HG03442 (cell line): ENCODE results near the gene TIGD1.
A peak's percentile ranks its signal among the peaks of the same experiment; 100 is the strongest.

ENCODE experiments used
- ATAC-seq: cut with Tn5 transposase; IDR thresholded peaks from one replicate; pipeline ENCODE4 v1.9.1; 2021; ENCODE audit warnings: mild to moderate bottlenecking, moderate library complexity; ENCODE audit not compliant: unreplicated experiment

The TIGD1 gene

DNA sequence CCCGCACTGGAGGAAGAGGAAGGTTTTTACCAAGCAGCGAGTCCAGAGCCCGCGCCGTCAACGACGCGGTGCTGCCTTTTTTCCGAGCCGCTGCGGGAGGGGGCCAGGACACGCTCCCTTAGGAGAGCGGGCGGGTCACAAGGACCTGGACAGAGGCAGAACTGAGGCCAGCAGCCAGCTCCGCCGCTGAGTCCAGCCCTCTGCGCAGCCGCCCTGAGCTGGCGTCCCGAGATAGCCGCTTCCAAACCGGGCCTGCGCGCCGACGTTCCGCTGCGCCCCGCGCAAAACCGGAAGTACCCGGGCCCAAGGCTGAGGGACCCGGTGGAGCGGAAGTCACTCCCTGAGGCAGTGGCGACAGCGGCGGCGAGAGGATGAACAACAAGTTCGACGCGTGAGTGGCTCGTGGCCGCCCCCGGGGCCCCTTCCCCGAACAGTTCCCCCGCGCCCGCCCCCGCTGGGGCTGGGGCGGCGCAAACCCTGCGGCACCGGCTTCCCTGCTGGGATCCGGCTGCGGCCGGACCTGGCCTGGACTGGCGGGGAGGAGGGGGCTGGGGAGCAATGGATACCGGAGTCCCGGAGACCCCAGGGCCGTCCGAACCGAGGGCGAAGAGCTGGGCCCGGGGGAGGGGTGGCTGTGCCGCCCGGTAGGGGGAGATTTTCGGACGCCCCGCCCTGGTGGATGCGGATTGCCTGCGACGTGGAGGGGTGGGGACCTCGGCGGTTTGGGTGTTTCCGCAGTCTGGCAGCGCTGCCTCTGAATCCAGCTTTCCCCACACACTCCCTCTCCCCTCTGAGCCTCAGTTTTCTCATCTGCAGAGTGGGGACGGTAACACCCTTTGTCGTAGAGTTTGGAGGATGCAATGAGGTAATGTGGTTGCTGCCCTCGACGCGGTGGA lies at the start of gene TIGD1, which contains the start of gene EIF4E2:
TSS of gene TIGD1 (minus strand) at position 204 of the 896 bp plus-strand sequence. CDS start 675 bp downstream, outside the sequence.
TSS of gene EIF4E2 (plus strand) at position 336 of the 896 bp plus-strand sequence. CDS start at position 372, 36 bp downstream.
- ATAC-seq, result peak; percentile 92

DNA sequence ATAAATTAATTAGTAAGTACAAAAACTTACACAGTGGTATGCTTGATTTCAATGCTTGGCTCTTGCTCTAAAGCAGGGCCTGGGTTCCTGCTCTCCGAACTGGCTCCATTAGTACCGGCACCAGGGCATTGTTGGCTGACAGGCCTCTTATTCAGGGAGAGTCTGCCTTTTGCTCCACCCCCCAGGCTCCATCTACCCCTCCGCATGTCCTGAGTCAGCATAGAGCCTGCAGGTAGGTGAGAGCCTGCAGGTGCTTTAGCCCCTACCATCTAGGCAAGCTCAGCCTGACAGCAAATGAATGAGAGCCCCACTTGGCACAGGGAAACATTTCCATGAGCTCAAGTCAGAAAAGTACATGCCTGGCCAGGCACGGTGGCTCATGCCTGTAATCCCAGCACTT lies 47.9 kb upstream of the TIGD1 start:
- ATAC-seq, result no peak

DNA sequence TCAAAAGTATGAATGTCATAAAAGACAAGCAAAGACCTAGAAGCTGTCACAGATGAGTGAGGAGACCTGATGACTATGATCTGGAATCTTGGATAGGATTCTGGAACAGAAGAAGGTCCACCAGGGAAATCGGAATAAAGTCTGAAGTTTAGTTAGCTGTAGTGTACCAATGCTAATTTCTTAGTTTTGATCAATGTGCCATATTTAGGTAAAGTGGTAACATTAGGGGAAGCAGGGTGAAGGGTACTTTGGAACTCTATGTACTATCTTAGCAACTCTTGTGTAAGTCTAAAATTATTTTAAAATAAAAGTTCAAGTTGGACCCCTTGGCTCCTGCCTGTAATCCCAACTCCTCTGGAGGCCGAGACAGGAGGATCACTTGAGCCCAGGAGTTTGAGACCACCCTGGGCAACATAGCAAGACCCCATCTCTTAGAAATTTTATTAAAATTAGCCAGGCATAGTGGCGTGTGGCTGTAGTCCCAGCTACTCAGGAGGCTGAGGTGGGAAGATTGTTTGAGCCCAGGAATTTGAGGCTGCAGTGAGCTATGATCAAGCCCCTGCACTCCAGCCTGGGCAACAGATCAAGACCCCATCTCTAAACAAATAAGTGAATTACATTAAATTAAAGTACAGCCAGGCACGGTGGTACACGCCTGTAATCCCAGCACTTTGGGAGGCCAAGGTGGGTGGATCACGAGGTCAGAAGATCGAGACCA lies 47.2 kb upstream of the TIGD1 start:
- ATAC-seq, result no peak

DNA sequence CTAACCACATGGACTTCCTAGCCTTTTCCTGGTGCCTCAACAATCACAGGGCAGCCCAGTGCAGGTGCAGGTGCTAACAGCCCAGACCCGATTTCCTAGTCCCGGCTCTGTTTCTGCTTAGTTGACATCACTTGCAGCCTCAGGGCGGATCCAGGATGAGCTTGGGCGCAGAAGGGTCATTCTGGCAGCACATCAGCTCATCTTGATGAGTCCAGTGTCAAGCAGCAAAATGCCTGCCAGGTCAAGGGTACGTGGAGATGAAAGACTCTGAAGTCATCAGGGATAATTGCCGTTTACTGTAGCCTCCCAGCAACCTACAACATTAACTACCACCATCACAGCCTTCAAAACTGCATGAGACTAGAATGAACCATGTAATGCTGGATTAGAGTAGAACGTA lies 43.6 kb upstream of the TIGD1 start:
- no peak for ATAC-seq

DNA sequence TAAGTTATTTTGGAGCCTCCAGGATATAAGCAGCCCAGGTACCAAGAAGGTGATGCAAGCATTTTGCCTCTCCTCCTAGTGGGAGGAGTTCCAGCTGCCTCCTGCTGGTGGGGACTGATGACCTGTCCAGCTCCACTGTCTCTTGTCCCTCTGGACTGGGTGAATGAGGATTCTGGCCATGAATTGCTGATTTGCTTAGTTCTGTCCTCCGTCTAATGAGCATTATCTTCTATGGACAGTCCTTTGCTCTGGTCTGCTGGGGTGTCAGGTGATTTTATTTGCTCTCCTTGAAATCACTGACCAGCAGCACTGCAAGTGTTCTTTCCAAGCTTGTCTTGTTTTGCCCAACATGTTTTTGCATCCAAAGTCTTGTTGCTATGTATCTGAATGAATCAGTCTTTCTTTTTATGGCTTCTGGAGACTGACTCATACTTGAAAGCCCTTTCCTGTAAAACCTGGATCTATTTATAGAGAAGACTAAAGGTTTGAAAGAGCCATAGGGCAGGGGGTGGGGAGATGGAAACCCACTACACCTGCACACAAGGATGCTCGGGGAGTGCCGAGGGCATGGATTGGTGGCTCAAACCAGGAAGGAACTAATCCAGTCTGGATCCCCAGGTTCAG lies 42.5 kb upstream of the TIGD1 start:
- ATAC-seq, result no peak

DNA sequence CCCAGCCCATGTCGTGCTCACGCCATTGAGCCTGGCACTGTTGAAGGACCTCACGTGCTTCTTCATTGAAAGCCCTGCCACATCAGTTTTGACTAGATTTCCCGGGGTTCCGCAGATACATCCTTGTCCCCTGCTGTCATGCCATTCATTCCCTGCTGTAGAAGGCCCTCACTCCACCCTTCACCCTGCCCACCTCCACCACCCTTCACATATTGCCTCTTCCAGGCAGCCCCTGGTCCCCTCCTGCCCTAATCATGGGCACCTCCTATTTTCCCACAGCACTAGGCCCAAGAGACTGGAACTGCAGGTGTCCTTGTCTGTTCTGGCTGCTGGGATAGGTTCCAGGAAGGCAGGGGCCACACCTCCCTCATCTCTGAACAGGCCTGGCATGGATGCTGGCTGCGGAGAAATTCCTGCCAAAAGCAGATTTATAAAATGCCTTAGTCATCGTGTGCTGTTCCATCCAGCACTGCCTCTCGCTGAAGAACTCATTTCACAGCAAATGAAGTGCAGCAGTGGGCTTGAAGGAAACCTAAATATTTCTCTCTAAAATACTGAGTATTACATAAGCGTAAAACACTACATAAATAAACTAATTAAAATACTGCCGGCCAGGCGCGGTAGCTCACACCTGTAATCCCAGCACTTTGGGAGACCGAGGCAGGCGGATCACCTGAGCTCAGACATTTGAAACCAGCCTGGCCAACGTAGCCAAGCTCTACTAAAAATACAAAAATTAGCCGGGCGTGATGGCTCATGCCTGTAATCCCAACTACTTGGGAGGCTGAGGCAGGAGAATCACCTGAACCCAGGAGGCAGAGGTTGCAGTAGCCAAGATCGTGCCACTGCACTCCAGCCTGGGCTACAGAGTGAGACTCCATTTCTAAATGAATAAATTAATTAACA lies 38.6 kb upstream of the TIGD1 start:
- ATAC-seq, result no peak

DNA sequence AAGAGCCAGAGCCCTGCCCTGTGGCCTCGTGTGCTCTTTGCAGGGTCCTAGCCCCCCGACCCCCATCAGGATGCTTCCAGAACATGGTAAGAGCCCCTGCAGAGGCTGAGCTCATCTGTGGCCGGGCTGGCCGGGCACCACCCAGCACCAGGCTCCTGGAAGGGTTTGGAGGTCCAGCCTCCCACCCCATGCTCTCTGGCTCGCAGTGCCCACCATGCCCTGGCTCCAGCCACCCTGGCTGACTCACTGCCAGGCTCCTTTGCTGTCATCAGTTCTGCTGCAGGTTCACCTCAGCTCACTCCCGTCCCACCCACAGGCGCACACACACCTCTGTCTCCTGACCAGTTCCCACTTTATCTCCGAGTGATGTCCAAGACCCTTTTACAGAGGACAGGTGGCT lies 37.7 kb upstream of the TIGD1 start:
- ATAC-seq, result no peak

DNA sequence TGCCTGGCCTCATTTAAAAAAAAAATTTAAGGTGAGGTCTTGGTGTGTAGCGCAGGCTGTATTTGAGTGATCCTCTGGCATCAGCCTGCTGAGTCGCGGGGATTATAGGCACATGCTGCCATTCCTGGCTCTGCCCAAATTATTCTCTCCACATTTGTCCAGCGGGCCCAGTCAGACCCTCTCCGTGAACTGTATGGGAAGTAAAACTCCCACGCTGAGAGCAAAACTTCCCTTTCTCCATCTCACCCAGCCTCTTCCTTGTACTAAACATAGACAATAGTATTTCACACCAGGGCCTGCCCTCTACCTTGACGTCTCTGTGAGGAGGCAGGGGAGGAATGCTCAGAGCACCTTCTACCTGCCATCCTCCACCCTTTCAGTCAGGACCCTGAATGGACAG lies 37.2 kb upstream of the TIGD1 start:
- no peak for ATAC-seq

DNA sequence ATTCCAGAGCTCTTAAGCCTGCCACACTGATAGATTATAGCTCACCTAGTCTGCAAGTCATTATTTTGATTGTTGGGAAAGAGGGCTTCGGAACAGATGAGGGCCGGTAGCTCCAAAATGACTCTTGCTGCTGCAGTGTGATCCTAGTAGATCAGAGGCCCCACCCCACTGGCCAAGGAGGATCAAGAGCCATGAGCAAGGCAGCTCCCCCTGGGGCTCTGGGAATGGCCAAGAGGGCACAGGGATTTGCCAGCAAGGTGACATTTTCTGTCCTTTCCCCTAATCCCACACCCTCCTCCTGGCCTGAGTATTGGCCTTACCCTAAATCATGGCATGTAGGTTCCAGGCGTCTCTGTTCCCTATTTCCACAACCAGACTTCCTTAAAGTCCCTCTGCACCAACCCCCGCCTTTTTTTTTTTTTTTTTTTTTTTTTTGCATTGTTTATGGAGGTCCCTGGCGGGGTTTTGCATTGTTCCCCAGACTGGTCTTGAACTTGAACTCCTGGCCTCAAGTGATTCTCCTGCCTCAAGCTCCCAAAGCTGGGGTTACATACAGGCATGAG lies 36.7 kb upstream of the TIGD1 start:
- no peak for ATAC-seq

DNA sequence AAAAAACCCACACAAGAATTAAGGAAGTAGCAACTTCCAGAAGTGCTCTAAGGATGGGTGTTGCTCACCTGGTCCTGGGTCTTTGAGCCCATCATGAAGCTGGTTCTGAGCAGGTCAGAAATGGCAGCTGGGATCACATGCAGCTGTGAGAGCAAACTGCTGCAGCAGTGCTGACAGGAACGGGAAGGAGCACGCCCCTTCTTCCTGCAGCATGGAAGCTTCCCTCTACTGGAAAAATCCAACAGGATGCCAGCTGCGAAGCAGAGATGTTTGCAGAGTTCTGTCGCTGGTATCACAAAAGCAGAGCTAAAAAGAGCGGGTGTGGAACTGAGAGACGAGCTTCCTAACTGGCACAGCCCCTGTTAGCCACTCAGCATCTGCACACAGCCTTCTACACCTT lies 33.9 kb upstream of the TIGD1 start:
- no peak for ATAC-seq

DNA sequence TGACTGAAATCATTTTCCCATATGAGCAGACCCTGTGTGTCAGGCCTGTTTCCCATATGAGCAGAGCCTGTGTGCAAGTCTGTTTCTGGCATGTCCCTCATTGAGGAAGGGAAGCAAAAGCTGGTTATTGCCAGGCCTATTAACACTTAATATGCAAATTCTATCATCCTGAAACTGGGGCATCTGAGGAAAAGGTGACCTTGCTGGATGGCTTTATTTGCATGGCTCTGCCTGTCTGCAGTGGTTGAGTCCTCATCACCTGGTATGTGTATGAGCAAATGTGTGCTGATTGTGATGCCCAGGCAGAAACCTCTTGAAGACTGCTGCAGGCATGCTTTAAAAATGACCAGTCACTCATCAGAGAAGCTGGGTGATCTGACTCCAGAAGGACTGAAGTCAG lies 31.4 kb upstream of the TIGD1 start:
- no peak for ATAC-seq

DNA sequence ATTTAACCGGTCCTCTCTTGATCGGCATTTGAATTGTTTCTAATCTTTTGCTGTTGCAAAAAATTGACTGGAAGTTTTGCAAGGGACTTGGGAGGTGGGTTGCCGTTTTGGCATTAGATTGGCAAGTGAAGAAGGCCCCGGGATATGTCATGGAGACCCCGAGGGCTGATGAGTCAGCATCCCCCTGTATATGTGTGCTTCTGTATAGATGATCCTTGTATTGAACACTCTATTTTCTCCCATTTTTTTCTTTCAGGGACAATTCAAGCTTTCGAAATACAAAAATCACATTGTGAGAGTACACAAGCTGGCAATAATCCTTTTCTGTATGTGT lies 30.3 kb upstream of the TIGD1 start:
- no peak for ATAC-seq

DNA sequence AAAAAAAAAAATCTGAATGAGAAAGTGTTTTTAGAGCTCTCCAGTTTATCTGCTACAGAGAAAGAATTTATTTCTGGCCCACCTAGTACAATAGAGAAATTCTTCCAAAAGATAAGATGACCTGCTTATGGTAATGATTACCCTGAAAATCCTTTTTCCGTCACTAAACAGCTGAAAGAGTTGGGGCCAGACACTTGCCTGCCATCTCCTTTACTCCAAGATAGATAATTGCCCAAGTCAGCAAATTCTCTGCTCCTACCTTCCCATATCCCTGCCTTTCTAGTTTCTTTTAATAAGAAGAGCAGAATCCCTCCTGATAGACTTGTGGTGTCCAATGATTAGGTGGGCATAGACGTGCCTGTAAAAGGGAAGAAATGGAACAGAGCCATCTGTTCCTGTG lies 28.3 kb upstream of the TIGD1 start:
- no peak for ATAC-seq

DNA sequence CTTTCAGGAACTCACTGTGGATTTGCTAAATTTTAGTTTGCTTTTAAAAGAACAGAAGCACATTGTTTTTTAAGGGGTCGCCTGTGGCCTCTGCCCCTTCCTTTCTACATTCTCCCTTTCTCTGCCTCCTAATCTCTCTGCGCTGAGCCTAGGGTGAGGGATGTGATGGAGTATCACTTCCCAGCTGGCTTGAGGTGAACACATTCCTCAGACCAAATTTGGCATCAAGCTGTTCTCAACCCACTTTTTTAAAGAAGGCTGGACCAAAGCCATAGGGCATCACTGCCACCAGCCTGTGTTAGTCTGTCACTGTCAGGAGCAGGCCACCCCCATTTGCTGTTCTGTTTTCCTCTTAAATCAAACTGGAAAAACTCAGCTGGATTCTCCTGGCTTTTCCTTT lies 27.5 kb upstream of the TIGD1 start:
- ATAC-seq, result no peak

DNA sequence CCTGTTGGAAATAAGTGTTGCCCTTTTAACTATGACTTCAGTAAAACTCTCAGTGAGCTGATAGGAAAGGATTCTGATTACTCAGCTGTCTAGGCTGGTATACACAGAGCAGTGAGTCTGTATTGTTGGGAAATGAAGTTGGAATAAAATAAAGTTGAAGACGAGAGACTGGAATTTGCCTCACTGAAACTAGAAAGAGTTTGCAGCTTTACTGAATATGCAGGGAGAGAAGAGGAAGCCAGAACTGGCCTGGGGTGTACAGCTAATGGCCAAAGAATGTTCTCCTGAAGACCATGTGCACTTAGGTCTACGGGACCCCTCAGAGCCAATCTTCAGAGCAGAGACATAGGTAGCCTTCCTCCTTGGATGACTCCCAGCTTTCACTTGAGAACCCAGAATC lies 26.6 kb upstream of the TIGD1 start:
- ATAC-seq, result no peak

DNA sequence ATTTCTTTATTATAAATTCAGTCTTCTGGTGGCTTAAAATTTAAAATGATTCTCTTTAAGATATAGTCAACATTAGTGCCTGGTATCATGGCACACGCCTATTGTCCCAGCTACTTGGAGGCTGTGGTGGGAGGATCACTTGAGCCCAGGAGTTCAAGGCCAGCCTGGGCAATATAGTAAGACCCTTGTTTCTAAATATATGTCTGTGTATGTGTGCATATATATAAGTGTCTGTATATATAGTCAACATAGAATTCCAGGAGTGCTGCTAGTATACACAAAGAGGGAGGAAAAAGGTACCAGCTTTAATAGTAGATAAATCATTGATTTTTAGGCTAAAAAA lies 25.0 kb upstream of the TIGD1 start:
- ATAC-seq, result no peak

DNA sequence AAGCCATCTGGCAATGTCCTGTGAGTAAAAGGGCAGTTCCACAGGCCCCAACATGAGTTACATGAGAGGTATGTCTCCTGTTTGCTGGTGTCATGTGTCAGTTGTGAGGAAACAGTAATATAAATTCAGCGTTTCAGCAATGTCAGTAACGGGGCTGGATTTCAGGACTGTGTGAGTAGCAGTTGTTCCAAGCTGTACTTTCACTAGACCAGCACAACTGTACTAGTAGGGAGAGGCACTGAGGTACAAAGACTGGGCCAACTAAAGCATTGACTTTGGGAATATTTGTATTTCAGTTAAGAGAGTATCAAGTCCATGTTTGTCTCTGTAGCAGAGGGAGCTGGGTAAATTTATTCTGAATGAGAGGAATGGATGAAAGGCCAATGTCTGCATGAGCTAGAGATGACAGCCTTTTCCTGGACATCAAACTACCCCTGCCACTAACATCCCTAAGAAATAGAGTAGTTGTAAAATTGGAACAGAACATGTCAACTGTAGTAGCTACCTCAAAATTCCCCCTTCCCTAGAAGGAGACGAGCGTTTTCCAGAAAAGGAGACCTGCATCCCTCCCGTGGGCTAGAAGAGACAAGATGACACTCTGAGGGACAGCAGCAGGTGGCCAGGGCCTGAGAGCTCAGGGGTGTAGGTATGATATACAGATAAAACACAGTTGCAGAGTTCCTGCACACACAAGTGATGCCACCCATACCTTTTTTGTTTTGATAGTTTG lies 24.5 kb upstream of the TIGD1 start:
- ATAC-seq, result no peak

DNA sequence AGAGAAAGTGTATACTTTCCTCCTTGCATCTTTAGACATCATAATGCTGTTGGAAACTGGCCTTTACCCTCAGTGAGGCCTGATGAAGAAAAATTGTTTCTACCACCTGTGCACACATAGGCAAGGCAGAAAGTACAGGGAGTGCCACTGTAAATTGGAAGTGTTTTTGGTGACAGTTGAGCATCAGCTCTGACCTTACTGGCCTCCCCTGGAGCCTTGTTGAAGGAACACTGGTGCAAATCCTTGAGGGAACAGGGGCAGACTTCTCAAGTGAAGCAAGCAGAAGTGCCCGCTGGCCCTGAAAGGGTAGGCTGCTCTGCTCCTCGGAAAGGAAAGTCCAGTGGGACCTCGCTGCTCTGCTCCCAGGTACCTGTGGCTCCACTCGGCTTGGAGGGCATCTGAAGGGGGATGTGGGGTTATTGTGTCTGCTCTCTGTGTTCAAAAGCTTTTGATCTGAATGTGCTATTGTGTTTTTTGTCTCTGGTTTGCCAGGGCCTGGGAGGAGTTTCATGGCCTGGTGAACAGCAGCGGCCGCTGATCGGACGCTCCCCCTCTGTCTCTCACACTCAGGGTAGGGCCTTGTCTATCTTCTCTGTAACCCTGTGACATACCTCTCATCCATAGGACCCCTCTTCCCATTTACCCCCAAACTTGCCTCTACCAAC lies 23.5 kb upstream of the TIGD1 start:
- no peak for ATAC-seq

DNA sequence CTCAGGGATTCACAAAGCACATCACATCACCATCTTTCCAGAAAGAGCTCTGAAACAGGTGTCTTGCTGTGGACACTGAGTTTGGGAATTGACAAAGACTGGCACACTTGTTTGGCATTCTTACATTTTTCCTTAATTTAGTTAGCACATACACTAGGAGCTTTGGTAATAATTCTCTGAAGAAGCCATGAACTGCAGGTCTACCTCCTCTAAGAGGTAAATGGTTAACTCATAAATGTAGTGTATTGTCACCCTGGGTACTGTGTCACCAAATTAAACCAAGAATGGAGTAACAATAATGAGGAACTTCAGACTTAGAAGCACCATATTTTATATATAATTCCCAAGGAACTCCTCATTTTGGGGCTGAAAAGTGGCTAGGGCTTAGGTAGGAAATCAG lies 22.7 kb upstream of the TIGD1 start:
- no peak for ATAC-seq
